K562 (cell line): ENCODE data around the gene CTRL. TPM values are rescaled to one million over a fixed set of nuclear protein-coding genes. Genes with fewer than 3 reads are reported as not detected.

Source experiments
- E2F6 ChIP-seq, 2 experiments: IDR thresholded peaks; 2 replicates each; pipeline ENCODE4 v1.6.1; 2011; ENCODE audit warnings: borderline replicate concordance in 1 of 2, control low read depth in 1 of 2, low read depth in 1 of 2, low read length in 1 of 2, mild to moderate bottlenecking in 1 of 2, mixed read lengths in 1 of 2, moderate library complexity in 1 of 2; ENCODE audit not compliant: insufficient read depth in 1 of 2, insufficient read length in 1 of 2, poor library complexity in 1 of 2, severe bottlenecking in 1 of 2; ENCODE audit errors: extremely low read depth in 1 of 2
- ESRRB ChIP-seq: fragments of 250-450 bp; sonication (Bioruptor Pico); IDR thresholded peaks from 2 replicates; pipeline ENCODE4 v1.5.0; 2020; ENCODE audit warnings: mild to moderate bottlenecking, moderate library complexity, borderline replicate concordance
- GATA2 ChIP-seq: sonication (generic); formaldehyde crosslinking; IDR thresholded peaks from 2 replicates; pipeline ENCODE4 v1.4.0; 2020; ENCODE audit warnings: mild to moderate bottlenecking, missing genetic modification reagents
- GMEB1 ChIP-seq: fragments of 250-450 bp; sonication (Bioruptor Pico); IDR thresholded peaks from 2 replicates; pipeline ENCODE4 v1.4.0; 2020; ENCODE audit warnings: mild to moderate bottlenecking
- MAX ChIP-seq: sonication (generic); formaldehyde crosslinking; IDR thresholded peaks from 2 replicates; pipeline ENCODE4 v1.9.0; 2022; ENCODE audit warnings: mild to moderate bottlenecking, missing genetic modification reagents
- MYC ChIP-seq, 2 experiments: fragments of 250-450 bp in 1 of 2; sonication (Bioruptor Pico) in 1 of 2; IDR thresholded peaks; 2 replicates each; pipeline versions ENCODE4 v1.5.1 to v1.6.1; 2012 to 2021; ENCODE audit warnings: low read depth in 2 of 2, borderline replicate concordance in 1 of 2, improper control_type of control experiment in 1 of 2, low read length in 1 of 2, mild to moderate bottlenecking in 1 of 2, moderate library complexity in 1 of 2
- PBX2 ChIP-seq, 2 experiments: IDR thresholded peaks in 1 of 2; conservative IDR thresholded peaks in 1 of 2; 2 replicates each; pipeline ENCODE4 v1.6.1; 2016; ENCODE audit warnings: low read depth in 2 of 2, mild to moderate bottlenecking in 1 of 2, missing compliant biosample characterization in 1 of 2, missing genetic modification characterization in 1 of 2, moderate library complexity in 1 of 2
- POLR2AphosphoS2 ChIP-seq: IDR thresholded peaks from 2 replicates; pipeline ENCODE4 v1.6.1; 2012; ENCODE audit warnings: low read length, improper control_type of control experiment
- PRMT5 ChIP-seq: sonication (generic); formaldehyde crosslinking; IDR thresholded peaks from 2 replicates; pipeline ENCODE4 v1.5.0; 2020; ENCODE audit warnings: missing genetic modification reagents
- RBM39 ChIP-seq: fragments of 200-400 bp; formaldehyde crosslinking; optimal IDR thresholded peaks from 2 replicates; pipeline ENCODE3; 2018; ENCODE audit warnings: low read depth, low read length
- ZBTB7A ChIP-seq: IDR thresholded peaks from 2 replicates; pipeline ENCODE4 v1.6.1; 2011; ENCODE audit warnings: low read depth, mild to moderate bottlenecking, low read length, moderate library complexity, borderline replicate concordance; ENCODE audit not compliant: control insufficient read depth
- polyA plus RNA-seq, 8 experiments: library from polyadenylated mRNA; depleted of rRNA in 4 of 8; stranded (reverse) in 5 of 8; unstranded in 3 of 8; fragments of >200 nt; fragmentation: Nextera tagmentation in 2 of 8; fragmentation: Illumina TruSeq in 1 of 8; extraction: Ambion mirVana in 2 of 8; extraction: Trizol in 1 of 8; gene quantifications; 2 replicates each; pipeline versions ENCODE4 v1.2.1 to v1.2.3, GENCODE V29; 2011 to 2014; ENCODE audit warnings: inconsistent platforms in 1 of 8, missing spikeins in 1 of 8
- total RNA-seq, 7 experiments: library from RNA; depleted of rRNA in 6 of 7; stranded (reverse); fragments of >200 nt in 6 of 7; fragmentation: Illumina TruSeq in 2 of 7; extraction: Trizol in 2 of 7; gene quantifications; 2 replicates each; pipeline versions ENCODE4 v1.2.1 to v1.2.3, GENCODE V29; 2011 to 2021; ENCODE audit warnings: low replicate concordance in 1 of 7
- TF ChIP-seq, protein P1 (sequence below): fragments of 450-650 bp; IDR thresholded peaks from 2 replicates; pipeline ENCODE4 v1.6.1; 2016
- TF ChIP-seq, protein P2 (sequence below): fragments of 250-450 bp; sonication (Bioruptor Pico); IDR thresholded peaks from 2 replicates; pipeline ENCODE4 v1.4.0; 2020; ENCODE audit warnings: mild to moderate bottlenecking, moderate library complexity
- TF ChIP-seq, protein P3 (sequence below): sonication (generic); IDR thresholded peaks from 2 replicates; pipeline ENCODE4 v1.6.1; 2016

CTRL gene
- total and polyA plus RNA-seq, 9 of the 15 experiments (the other 6 are each of a cell fraction or from before 2014, with no cell fraction given): 1.4 to 5.6 (median 2.5) TPM

DNA sequence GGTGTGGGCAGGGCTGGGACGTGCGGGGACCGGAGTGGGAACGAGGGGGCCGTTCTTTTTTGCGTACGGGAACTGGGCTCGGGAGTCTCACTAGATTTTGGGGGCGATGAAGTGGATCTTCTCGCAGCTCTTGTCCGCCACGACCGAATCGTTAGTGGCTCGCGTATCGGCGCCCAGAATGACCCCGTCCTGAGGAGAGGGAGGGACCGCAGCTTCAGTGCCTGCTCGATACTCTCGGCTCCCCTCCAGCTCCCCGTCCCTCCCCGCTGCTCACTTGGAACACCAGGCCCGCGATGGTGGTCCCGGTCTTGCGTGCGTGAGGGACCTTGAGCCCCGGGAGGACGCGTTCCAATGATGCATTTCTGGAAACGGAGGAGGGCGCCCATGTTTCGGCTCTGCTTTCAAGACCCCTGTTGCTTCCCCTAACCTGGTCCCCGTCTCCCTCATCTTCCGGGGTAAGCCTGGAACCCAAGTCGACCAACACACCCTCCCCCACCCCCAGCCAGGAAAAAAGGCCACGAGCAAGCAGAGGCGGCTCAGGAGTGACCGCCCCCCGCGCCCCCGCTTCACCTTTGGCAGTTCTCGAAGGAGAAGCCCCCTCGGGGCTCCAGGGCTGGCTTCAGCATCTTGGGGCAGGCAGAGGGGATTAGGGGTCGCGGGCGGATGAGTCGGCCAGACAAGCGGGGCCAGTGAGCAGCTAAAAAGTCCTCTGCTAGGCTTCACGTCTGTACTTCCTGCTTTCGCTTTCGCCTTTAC is 4.6 kb upstream of the CTRL start, which contains the start of gene PSMB10 (continued):
- TF ChIP-seq, protein P1, sequence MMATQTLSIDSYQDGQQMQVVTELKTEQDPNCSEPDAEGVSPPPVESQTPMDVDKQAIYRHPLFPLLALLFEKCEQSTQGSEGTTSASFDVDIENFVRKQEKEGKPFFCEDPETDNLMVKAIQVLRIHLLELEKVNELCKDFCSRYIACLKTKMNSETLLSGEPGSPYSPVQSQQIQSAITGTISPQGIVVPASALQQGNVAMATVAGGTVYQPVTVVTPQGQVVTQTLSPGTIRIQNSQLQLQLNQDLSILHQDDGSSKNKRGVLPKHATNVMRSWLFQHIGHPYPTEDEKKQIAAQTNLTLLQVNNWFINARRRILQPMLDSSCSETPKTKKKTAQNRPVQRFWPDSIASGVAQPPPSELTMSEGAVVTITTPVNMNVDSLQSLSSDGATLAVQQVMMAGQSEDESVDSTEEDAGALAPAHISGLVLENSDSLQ: no peak
- TF ChIP-seq GATA2 (no peak), GMEB1 (CRISPR knock-in tag) (no peak), ESRRB (CRISPR knock-in tag) (no peak), MYC (IDR thresholded peaks at IDR 0.05; ENCODE audit: low read depth, low read length) (no peak; the same call in 1 of the 2 replicates), MYC (CRISPR knock-in tag; IDR thresholded peaks at IDR 0.05; ENCODE audit: borderline replicate concordance, low read depth) (peak; percentile 42; the same call in 1 of the 2 replicates), POLR2AphosphoS2 (no peak; the same call in 1 of the 2 replicates), PRMT5 (CRISPR knock-in tag) (0 out of 2 replicates have a peak, but pooled peaks have one; percentile 15), RBM39 (no peak), ZBTB7A (peak; percentile 70; the same call in 1 of the 2 replicates), PBX2 (CRISPR knock-in tag; IDR thresholded peaks at IDR 0.05; ENCODE audit: low read depth) (no peak), PBX2 (tag; conservative IDR thresholded peaks at IDR 0.05; ENCODE audit: low read depth) (no peak), E2F6 (IDR thresholded peaks at IDR 0.05; ENCODE audit: borderline replicate concordance in 1 of 2, extremely low read depth in 1 of 2, insufficient read depth in 1 of 2, insufficient read length in 1 of 2, low read depth in 1 of 2, low read length in 1 of 2, poor library complexity in 1 of 2, severe bottlenecking in 1 of 2) (no peak), MAX (CRISPR knock-in tag) (no peak; the same call in 1 of the 2 replicates)
- TF ChIP-seq, protein P2, sequence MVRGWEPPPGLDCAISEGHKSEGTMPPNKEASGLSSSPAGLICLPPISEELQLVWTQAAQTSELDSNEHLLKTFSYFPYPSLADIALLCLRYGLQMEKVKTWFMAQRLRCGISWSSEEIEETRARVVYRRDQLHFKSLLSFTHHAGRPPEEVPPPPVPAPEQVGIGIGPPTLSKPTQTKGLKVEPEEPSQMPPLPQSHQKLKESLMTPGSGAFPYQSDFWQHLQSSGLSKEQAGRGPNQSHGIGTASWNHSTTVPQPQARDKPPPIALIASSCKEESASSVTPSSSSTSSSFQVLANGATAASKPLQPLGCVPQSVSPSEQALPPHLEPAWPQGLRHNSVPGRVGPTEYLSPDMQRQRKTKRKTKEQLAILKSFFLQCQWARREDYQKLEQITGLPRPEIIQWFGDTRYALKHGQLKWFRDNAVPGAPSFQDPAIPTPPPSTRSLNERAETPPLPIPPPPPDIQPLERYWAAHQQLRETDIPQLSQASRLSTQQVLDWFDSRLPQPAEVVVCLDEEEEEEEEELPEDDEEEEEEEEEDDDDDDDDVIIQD (CRISPR knock-in tag): no peak
- TF ChIP-seq, protein P3, sequence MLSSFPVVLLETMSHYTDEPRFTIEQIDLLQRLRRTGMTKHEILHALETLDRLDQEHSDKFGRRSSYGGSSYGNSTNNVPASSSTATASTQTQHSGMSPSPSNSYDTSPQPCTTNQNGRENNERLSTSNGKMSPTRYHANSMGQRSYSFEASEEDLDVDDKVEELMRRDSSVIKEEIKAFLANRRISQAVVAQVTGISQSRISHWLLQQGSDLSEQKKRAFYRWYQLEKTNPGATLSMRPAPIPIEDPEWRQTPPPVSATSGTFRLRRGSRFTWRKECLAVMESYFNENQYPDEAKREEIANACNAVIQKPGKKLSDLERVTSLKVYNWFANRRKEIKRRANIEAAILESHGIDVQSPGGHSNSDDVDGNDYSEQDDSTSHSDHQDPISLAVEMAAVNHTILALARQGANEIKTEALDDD: no peak
